MM.1S (cell line): Measurements from ENCODE around the gene DNAJA2.

Experiments
- DNase-seq: peaks from one replicate; pipeline ENCODE4 v3.0.0-alpha.2; 2015
- H2AFZ ChIP-seq: fragments of 300-600 bp; sonication (generic); 2 replicates; pipeline ENCODE4 v1.6.0; 2016; ENCODE audit warnings: antibody characterized with exemption, low read length
- H3F3A ChIP-seq: fragments of 300-600 bp; sonication (generic); 2 replicates; pipeline ENCODE4 v1.6.1; 2016; ENCODE audit warnings: mild to moderate bottlenecking, antibody characterized with exemption, low read length, moderate library complexity, mixed read lengths; ENCODE audit not compliant: insufficient read depth
- H3K27ac ChIP-seq: fragments of 300-600 bp; sonication (generic); 2 replicates; pipeline ENCODE4 v1.5.1; 2016; ENCODE audit warnings: mild to moderate bottlenecking, low read length
- H3K27me3 ChIP-seq: fragments of 300-600 bp; sonication (generic); replicated peaks from 2 replicates; pipeline ENCODE4 v1.6.0; 2016; ENCODE audit warnings: low read length; ENCODE audit not compliant: insufficient read depth
- H3K36me3 ChIP-seq: fragments of 300-600 bp; sonication (generic); replicated peaks from 2 replicates; pipeline ENCODE4 v1.6.1; 2016; ENCODE audit warnings: mild to moderate bottlenecking, low read length, mixed read lengths; ENCODE audit not compliant: insufficient read depth
- H3K4me1 ChIP-seq: fragments of 300-600 bp; sonication (generic); 2 replicates; pipeline ENCODE4 v1.6.1; 2016; ENCODE audit warnings: low read length, mixed read lengths
- H3K4me2 ChIP-seq: fragments of 300-600 bp; sonication (generic); 2 replicates; pipeline ENCODE4 v1.6.0; 2016; ENCODE audit warnings: low read depth, low read length
- H3K4me3 ChIP-seq: fragments of 300-600 bp; sonication (generic); 2 replicates; pipeline ENCODE4 v1.5.1; 2016; ENCODE audit warnings: low read length, mixed read lengths
- H3K79me2 ChIP-seq: fragments of 300-600 bp; sonication (generic); 2 replicates; pipeline ENCODE4 v1.6.1; 2016; ENCODE audit warnings: mixed run types, low read length, mixed read lengths
- H3K9ac ChIP-seq: fragments of 300-600 bp; sonication (generic); 2 replicates; pipeline ENCODE4 v1.6.1; 2016; ENCODE audit warnings: low read length, mixed read lengths
- H3K9me2 ChIP-seq: fragments of 300-600 bp; sonication (generic); replicated peaks from 2 replicates; pipeline ENCODE4 v1.6.1; 2016; ENCODE audit warnings: mild to moderate bottlenecking, low read length, mixed read lengths; ENCODE audit not compliant: insufficient read depth
- H3K9me3 ChIP-seq: fragments of 300-600 bp; sonication (generic); replicated peaks from 2 replicates; pipeline ENCODE4 v1.6.1; 2016; ENCODE audit warnings: mild to moderate bottlenecking, low read length, mixed read lengths; ENCODE audit not compliant: insufficient read depth
- H4K20me1 ChIP-seq: fragments of 300-600 bp; sonication (generic); 2 replicates; pipeline ENCODE4 v1.6.1; 2016; ENCODE audit warnings: mild to moderate bottlenecking, low read length, moderate library complexity, mixed read lengths; ENCODE audit not compliant: insufficient read depth
- CTCF ChIP-seq: fragments of 300-600 bp; sonication (generic); IDR thresholded peaks from 2 replicates; pipeline ENCODE4 v1.5.1; 2016; ENCODE audit warnings: antibody characterized with exemption, low read length, mixed read lengths
- EZH2 ChIP-seq: fragments of 300-600 bp; sonication (generic); optimal IDR thresholded peaks from 2 replicates; pipeline ENCODE3; 2017; ENCODE audit warnings: low read depth, mild to moderate bottlenecking, antibody characterized with exemption, low read length, mixed read lengths
- EZH2phosphoT487 ChIP-seq: fragments of 300-600 bp; sonication (generic); IDR thresholded peaks from 2 replicates; pipeline ENCODE4 v1.6.1; 2018; ENCODE audit warnings: antibody characterized with exemption, low read length

DNAJA2 gene

GRCh38 chr16:46926470-46927225 lies 46.8 kb downstream of the DNAJA2 start:
- Histone ChIP-seq H3K36me3 (no peaks in the 10 kb centered on the region; the same call in 1 of the 2 replicates), H3K9ac (no peak overlapping the region), H3F3A (no peaks in the 10 kb centered on the region), H2AFZ (no peak overlapping the region), H3K79me2 (no peaks in the 10 kb centered on the region), H3K4me1 (no peaks in the 10 kb centered on the region), H3K4me2 (no peak overlapping the region), H3K4me3 (no peak overlapping the region), H3K9me3 (no peaks in the 10 kb centered on the region), H3K9me2 (no peaks in the 10 kb centered on the region), H4K20me1 (no peaks in the 10 kb centered on the region), H3K27ac (no peak overlapping the region), H3K27me3 (no peaks in the 10 kb centered on the region)
- TF ChIP-seq EZH2 (no peak), EZH2phosphoT487 (no peak), CTCF (no peak)
- DNase-seq, result no peak

- H4K20me1 ChIP-seq, result no peaks in the 10 kb centered on the region
- H3K9me2 ChIP-seq, result no peaks in the 10 kb centered on the region
- H2AFZ ChIP-seq, result no peak overlapping the region
- H3K36me3 ChIP-seq, result no peaks in the 10 kb centered on the region; the same call in 1 of the 2 replicates
- no peaks in the 10 kb centered on the region for H3K9me3 ChIP-seq
- H3K79me2 ChIP-seq, result no peaks in the 10 kb centered on the region
- no peak overlapping the region for H3K9ac ChIP-seq
- H3F3A ChIP-seq, result no peaks in the 10 kb centered on the region
- no peak overlapping the region for H3K4me2 ChIP-seq
- no peaks in the 10 kb centered on the region for H3K27me3 ChIP-seq
- H3K4me3 ChIP-seq, result no peak overlapping the region
- no peaks in the 10 kb centered on the region for H3K4me1 ChIP-seq
- no peak for DNase-seq
- TF ChIP-seq EZH2 (no peak), CTCF (no peak), EZH2phosphoT487 (no peak)
- no peak overlapping the region for H3K27ac ChIP-seq
Observed at GRCh38 chr16:46924402-46924801, 49.1 kb downstream of the DNAJA2 start.

- Histone ChIP-seq H3K9me3 (no peaks in the 10 kb centered on the region), H3K4me3 (no peak overlapping the region), H3K36me3 (no peaks in the 10 kb centered on the region; the same call in 1 of the 2 replicates), H3K27me3 (no peaks in the 10 kb centered on the region), H3K9ac (no peak overlapping the region), H3K4me1 (no peaks in the 10 kb centered on the region), H3K79me2 (no peaks in the 10 kb centered on the region), H3K4me2 (no peak overlapping the region), H3K27ac (no peak overlapping the region), H3F3A (no peaks in the 10 kb centered on the region), H3K9me2 (no peaks in the 10 kb centered on the region), H4K20me1 (no peaks in the 10 kb centered on the region), H2AFZ (no peak overlapping the region)
- no peak for TF ChIP-seq EZH2
- no peak for TF ChIP-seq EZH2phosphoT487
- TF ChIP-seq CTCF, result no peak
- DNase-seq, result no peak
Observed at GRCh38 chr16:46923513-46924295, 49.8 kb downstream of the DNAJA2 start.
